ENCODE results near the gene ELAVL3. TPM values are rescaled to one million over a fixed set of nuclear protein-coding genes. Genes with fewer than 3 reads are reported as not detected.
A peak's percentile ranks its signal among the peaks of the same experiment; 100 is the strongest.

ELAVL3 gene
- total RNA-seq, 1 experiment from 2014 or later, result 1.2 TPM

- Histone ChIP-seq H3K4ac (ENCODE audit: low read depth, low read length) (no peak overlapping the region), H4K8ac (replicated peaks; ENCODE audit: insufficient read length, low read depth, low read length) (no peak overlapping the region), H2BK120ac (ENCODE audit: low read depth, low read length, poor library complexity, severe bottlenecking) (no peak overlapping the region), H3K27ac (ENCODE audit: insufficient read length, low read depth, low read length) (no peak overlapping the region), H3K4me1 (ENCODE audit: insufficient read depth, low read length) (no peaks in the 10 kb centered on the region), H2BK12ac (ENCODE audit: insufficient read length, low read depth, low read length) (no peak overlapping the region), H3K14ac (ENCODE audit: insufficient read depth, low read length) (no peak overlapping the region), H2BK5ac (ENCODE audit: insufficient read length, low read length) (no peak overlapping the region), H3K4me2 (ENCODE audit: insufficient read depth, insufficient read length, low read length) (no peak overlapping the region), H4K91ac (ENCODE audit: insufficient read length, low read depth, low read length) (no peak overlapping the region), H3K79me1 (ENCODE audit: insufficient read depth, low read depth, low read length, poor library complexity, severe bottlenecking) (no peaks in the 10 kb centered on the region), H4K20me1 (ENCODE audit: control insufficient read depth, insufficient read depth, insufficient read length) (no peaks in the 10 kb centered on the region), H3K9ac (ENCODE audit: extremely low read depth, insufficient read length, low read length) (no peak overlapping the region), H2AK5ac (ENCODE audit: insufficient read length, low read length) (no peak overlapping the region), H3K23me2 (ENCODE audit: insufficient read length, low read depth, low read length, poor library complexity, severe bottlenecking) (peaks cover 5% of the 10 kb centered on the region), H2AFZ (ENCODE audit: low read length) (no peak overlapping the region), H4K5ac (ENCODE audit: insufficient read length, low read depth, low read length) (no peak overlapping the region), H3K27me3 (ENCODE audit: insufficient read depth, low read length) (no peaks in the 10 kb centered on the region), H2BK15ac (ENCODE audit: low read depth, low read length) (no peak overlapping the region), H3K79me2 (ENCODE audit: insufficient read depth, low read length) (no peaks in the 10 kb centered on the region), H3K23ac (ENCODE audit: insufficient read length, low read depth, low read length) (no peak overlapping the region), H3K9me3 (ENCODE audit: control insufficient read depth, low read depth, low read length) (no peaks in the 10 kb centered on the region), H3K56ac (ENCODE audit: insufficient read length, low read depth, low read length) (no peak overlapping the region), H3T11ph (ENCODE audit: low read length) (no peak overlapping the region), H3K18ac (ENCODE audit: insufficient read length, low read depth, low read length) (no peak overlapping the region), H2BK20ac (ENCODE audit: low read depth, low read length, poor library complexity, severe bottlenecking) (no peak overlapping the region)
- Mint-ChIP-seq H3K9me3 (no peaks in the 10 kb centered on the region), H3K4me1 (peaks cover 10 to 13% of the 10 kb centered on the region in 2 experiments), H3K36me3 (ENCODE audit: insufficient read depth in 1 of 3, low read depth in 3 of 3) (peaks cover 0 to 15% (median 7%) of the 10 kb centered on the region in 3 experiments; a peak in 4 of 7 replicates), H3K4me3 (peak overlapping the region in 1 of 2 experiments; percentile 17; a peak in 2 of 5 replicates), H3K27me3 (ENCODE audit: low read depth) (no peaks in the 10 kb centered on the region), H3K27ac (peak overlapping the region in 1 of 3 experiments; percentile 81; a peak in 1 of 7 replicates)
- no peak for TF ChIP-seq CTCF (conservative IDR thresholded peaks at IDR 0.05)
- WGBS (ENCODE audit: extremely low coverage, insufficient read length, low lambda C conversion rate), result no CpG with 5 or more reads among the region's 18 CpGs
- no peak for DNase-seq
Measured at GRCh38 chr19:11507370-11508078, 26.7 kb upstream of the ELAVL3 start.
